Lung (tissue), 12 donors: ENCODE data around the gene EVI5L. TPM values are rescaled to one million over a fixed set of nuclear protein-coding genes. Genes with fewer than 3 reads are reported as not detected.
"Not testable (repeated sequence)": the region's sequence is repeated elsewhere in the genome, so short reads cannot be mapped to it uniquely, and the experiment has no call there.

Source experiments
- ATAC-seq: fragments of 200-7000 bp; cut with Tn5 transposase; one replicate; pipeline ENCODE4 v1.9.1; 2020; ENCODE audit warnings: moderate number of reproducible peaks; ENCODE audit not compliant: insufficient read depth, low FRiP score
- DNase-seq, 3 donors: peaks; one replicate each; pipeline ENCODE4 v3.0.0-alpha.2; 2013 to 2017
- H3K27ac ChIP-seq, 2 donors: one replicate each; pipeline ENCODE4 v1.5.1; 2013; ENCODE audit warnings: mild to moderate bottlenecking in 2 of 2, moderate library complexity in 2 of 2, control low read depth in 1 of 2, inconsistent platforms in 1 of 2, low read depth in 1 of 2, low read length in 1 of 2
- H3K27me3 ChIP-seq, 3 donors: one replicate each; pipeline ENCODE4 v1.5.1; 2013; ENCODE audit warnings: low read length in 2 of 3; ENCODE audit not compliant: control insufficient read depth in 3 of 3, insufficient read depth in 3 of 3
- H3K36me3 ChIP-seq, 4 donors: one replicate each; pipeline ENCODE4 v1.5.1; 2013; ENCODE audit warnings: low read length in 4 of 4, mild to moderate bottlenecking in 1 of 4, moderate library complexity in 1 of 4; ENCODE audit not compliant: control insufficient read depth in 4 of 4, insufficient read depth in 4 of 4
- H3K4me1 ChIP-seq, 5 donors: one replicate each; pipeline ENCODE4 v1.5.1; 2013; ENCODE audit warnings: low read length in 5 of 5, mild to moderate bottlenecking in 2 of 5, moderate library complexity in 1 of 5; ENCODE audit not compliant: control insufficient read depth in 5 of 5, insufficient read depth in 5 of 5
- H3K4me3 ChIP-seq: one replicate; pipeline ENCODE4 v1.5.1; 2013; ENCODE audit warnings: mild to moderate bottlenecking, control low read depth, moderate library complexity
- H3K9ac ChIP-seq, 2 donors: one replicate each; pipeline ENCODE4 v1.5.1; 2013; ENCODE audit warnings: low read length in 2 of 2, control low read depth in 1 of 2; ENCODE audit not compliant: insufficient read depth in 1 of 2
- H3K9me3 ChIP-seq, 4 donors: one replicate each; pipeline ENCODE4 v1.5.1; 2013; ENCODE audit warnings: low read length in 3 of 4, mild to moderate bottlenecking in 1 of 4, moderate library complexity in 1 of 4; ENCODE audit not compliant: control insufficient read depth in 4 of 4, insufficient read depth in 3 of 4
- CTCF ChIP-seq: IDR thresholded peaks from 2 replicates; pipeline ENCODE4 v1.5.1; 2012; ENCODE audit warnings: mild to moderate bottlenecking; ENCODE audit errors: control extremely low read depth, extremely low read depth
- WGBS, 2 donors: extraction: QIAGEN DNeasy Blood & Tissue Kit; methylation state at CpG; one replicate each; pipeline ENCODE4 v1.1.7; 2013; 5-methylcytosine and 5-hydroxymethylcytosine counted together
- polyA plus RNA-seq, 2 donors: library from polyadenylated mRNA; stranded (reverse); fragments of 200-250 nt; gene quantifications; one replicate each; pipeline ENCODE4 v1.2.1, GENCODE V29; 2013
- total RNA-seq, 2 donors: library from RNA; depleted of rRNA in 1 of 2; stranded (reverse); fragments of >200 nt in 1 of 2; gene quantifications; one replicate each; pipeline ENCODE4 v1.2.1, GENCODE V29; 2014 to 2021
- donor health status: control.
- donor health status: control.
- donor health status: Bipolar disorder and iron deficiency.
- donor health status: healthy.
- donor health status: DM: yes; HTN: yes; CAD: no.

Gene EVI5L
- total and polyA plus RNA-seq, 4 donors = 10.7 to 18.6 (median 12.6) TPM

GRCh38 chr19:7790416-7790815 is 39.6 kb upstream of the EVI5L start:
- WGBS, 2 donors = 91 to 92% methylated on average over 14 of the region's 14 CpGs
- peaks cover 0 to 23% (median 20%) of the 10 kb centered on the region in 3 donors for H3K27me3 ChIP-seq
- H3K4me3 ChIP-seq = no peak overlapping the region
- no peaks in the 10 kb centered on the region for H3K36me3 ChIP-seq
- H3K4me1 ChIP-seq = peaks cover 0 to 6% (median 0%) of the 10 kb centered on the region in 5 donors
- no peak overlapping the region for H3K9ac ChIP-seq
- TF ChIP-seq CTCF = no peak
- peaks cover 0 to 2% (median 0%) of the 10 kb centered on the region in 4 donors for H3K9me3 ChIP-seq
- ATAC-seq (no peak), DNase-seq (no peak)
- H3K27ac ChIP-seq = no peak overlapping the region

GRCh38 chr19:7792281-7792680 is 37.7 kb upstream of the EVI5L start:
- peaks cover 0 to 23% (median 16%) of the 10 kb centered on the region in 3 donors for H3K27me3 ChIP-seq
- ATAC-seq (no peak), DNase-seq (peak in 2 of 3 donors; percentile 26 to 65)
- H3K4me1 ChIP-seq = peaks cover 0 to 6% (median 0%) of the 10 kb centered on the region in 5 donors
- H3K36me3 ChIP-seq = no peaks in the 10 kb centered on the region
- H3K9ac ChIP-seq = no peak overlapping the region
- H3K4me3 ChIP-seq = no peak overlapping the region
- H3K27ac ChIP-seq = no peak overlapping the region
- H3K9me3 ChIP-seq = peaks cover 0 to 2% (median 0%) of the 10 kb centered on the region in 4 donors
- no peak for TF ChIP-seq CTCF
- WGBS, 2 donors = 56 to 75% methylated on average over 7 of the region's 7 CpGs

- 90 to 93% methylated on average over 7 of the region's 7 CpGs for WGBS, 2 donors
- peaks cover 0 to 18% (median 12%) of the 10 kb centered on the region in 3 donors for H3K27me3 ChIP-seq
- not testable (repeated sequence) for H3K9ac ChIP-seq, H3K36me3 ChIP-seq, H3K4me1 ChIP-seq, H3K27ac ChIP-seq, H3K9me3 ChIP-seq, H3K4me3 ChIP-seq, DNase-seq, ATAC-seq
These were observed 37.3 kb upstream of the EVI5L start for GRCh38 chr19:7792701-7793100.

- WGBS, 2 donors = 89 to 90% methylated on average over 3 of the region's 3 CpGs
- Histone ChIP-seq H3K4me1 (peaks cover 0 to 4% (median 0%) of the 10 kb centered on the region in 5 donors), H3K4me3 (no peak overlapping the region), H3K36me3 (no peaks in the 10 kb centered on the region), H3K9me3 (peaks cover 0 to 2% (median 0%) of the 10 kb centered on the region in 4 donors), H3K27ac (no peak overlapping the region), H3K27me3 (peaks cover 0 to 14% (median 9%) of the 10 kb centered on the region in 3 donors), H3K9ac (no peak overlapping the region)
- DNase-seq (no peak), ATAC-seq (no peak)
- no peak for TF ChIP-seq CTCF
These were observed 36.5 kb upstream of the EVI5L start for GRCh38 chr19:7793493-7793892.
